RWPE1 (cell line): ENCODE data around the gene BOC.

Experiments
- CTCF ChIA-PET: fragments of 350-600 bp; sonication (Branson Sonifier 250); formaldehyde crosslinking; extraction: SDS; loops from one replicate; lab custom pipeline; 2021; lab: Yijun Ruan, JAX
- POLR2A ChIA-PET: fragments of 400-600 bp; formaldehyde crosslinking; extraction: SDS; loops from one replicate; lab custom pipeline; 2020; ENCODE audit warnings: antibody characterized with exemption; ENCODE audit not compliant: low non-redundant PET; lab: Yijun Ruan, JAX
- DNase-seq: peaks from one replicate; pipeline ENCODE4 v3.0.0; 2012; ENCODE audit warnings: low spot score
- H3K27ac ChIP-seq: fragments of 450-650 bp; 2 replicates; pipeline ENCODE4 v1.5.1; 2017
- TF ChIP-seq, protein P1 (sequence below): fragments of 450-650 bp; conservative IDR thresholded peaks from 2 replicates; pipeline ENCODE4 v1.5.1; 2017; ENCODE audit warnings: low read depth, mild to moderate bottlenecking

The BOC gene, protein sequence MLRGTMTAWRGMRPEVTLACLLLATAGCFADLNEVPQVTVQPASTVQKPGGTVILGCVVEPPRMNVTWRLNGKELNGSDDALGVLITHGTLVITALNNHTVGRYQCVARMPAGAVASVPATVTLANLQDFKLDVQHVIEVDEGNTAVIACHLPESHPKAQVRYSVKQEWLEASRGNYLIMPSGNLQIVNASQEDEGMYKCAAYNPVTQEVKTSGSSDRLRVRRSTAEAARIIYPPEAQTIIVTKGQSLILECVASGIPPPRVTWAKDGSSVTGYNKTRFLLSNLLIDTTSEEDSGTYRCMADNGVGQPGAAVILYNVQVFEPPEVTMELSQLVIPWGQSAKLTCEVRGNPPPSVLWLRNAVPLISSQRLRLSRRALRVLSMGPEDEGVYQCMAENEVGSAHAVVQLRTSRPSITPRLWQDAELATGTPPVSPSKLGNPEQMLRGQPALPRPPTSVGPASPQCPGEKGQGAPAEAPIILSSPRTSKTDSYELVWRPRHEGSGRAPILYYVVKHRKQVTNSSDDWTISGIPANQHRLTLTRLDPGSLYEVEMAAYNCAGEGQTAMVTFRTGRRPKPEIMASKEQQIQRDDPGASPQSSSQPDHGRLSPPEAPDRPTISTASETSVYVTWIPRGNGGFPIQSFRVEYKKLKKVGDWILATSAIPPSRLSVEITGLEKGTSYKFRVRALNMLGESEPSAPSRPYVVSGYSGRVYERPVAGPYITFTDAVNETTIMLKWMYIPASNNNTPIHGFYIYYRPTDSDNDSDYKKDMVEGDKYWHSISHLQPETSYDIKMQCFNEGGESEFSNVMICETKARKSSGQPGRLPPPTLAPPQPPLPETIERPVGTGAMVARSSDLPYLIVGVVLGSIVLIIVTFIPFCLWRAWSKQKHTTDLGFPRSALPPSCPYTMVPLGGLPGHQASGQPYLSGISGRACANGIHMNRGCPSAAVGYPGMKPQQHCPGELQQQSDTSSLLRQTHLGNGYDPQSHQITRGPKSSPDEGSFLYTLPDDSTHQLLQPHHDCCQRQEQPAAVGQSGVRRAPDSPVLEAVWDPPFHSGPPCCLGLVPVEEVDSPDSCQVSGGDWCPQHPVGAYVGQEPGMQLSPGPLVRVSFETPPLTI

DNA sequence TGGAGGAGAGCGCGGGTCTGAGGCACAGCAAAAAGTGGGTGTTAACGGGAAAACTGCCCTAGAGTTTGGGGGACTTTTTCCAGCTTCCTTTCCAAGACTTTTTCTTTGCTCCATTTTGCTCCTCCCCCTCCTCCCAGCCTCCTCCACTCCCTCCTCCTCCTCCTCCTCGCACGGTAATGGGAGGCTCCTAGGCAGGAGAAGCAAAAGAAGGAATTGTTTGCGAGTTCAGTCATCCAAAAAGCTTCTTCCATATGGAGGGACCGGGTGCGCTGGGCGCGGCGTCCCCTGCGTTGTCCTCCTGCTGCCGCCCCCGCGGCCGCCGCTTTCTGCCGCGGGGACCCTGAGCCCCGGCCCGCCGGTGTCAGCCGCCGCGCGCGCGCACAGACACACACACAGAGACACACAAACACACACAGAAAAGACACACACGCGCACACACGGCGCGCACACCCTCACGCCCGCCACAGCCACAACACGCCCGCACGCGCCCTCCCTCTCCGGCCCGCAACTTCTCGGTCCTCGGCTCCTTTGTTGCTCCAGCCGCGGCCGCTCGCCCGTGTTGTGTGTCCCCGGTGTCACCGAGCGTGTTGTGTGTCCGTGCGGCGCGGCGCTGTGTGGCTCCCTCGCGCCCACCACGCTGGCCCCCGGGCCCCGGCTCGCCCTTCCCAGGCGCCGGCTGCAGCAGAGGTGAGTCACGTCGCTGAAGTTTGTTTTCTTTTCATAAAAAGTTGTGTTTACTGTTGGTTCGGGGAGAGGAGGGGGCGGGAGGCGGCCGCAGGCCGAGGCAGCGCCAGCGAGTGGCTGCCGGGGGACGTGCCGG lies at the start of gene BOC:
Gene BOC, plus strand, starts transcription at position 228 of the 820 bp plus-strand sequence. CDS start 38,246 bp downstream, outside the sequence.
- no peak within 1 kb of the TSS for H3K27ac ChIP-seq
- peak; percentile 31 for DNase-seq
- CTCF ChIA-PET, result interaction anchor here (0.6 to 1.1 kb wide), 2 partner anchors 15 to 79 kb away, joined by 3 to 4 read pairs; no protein-coding TSS in a partner anchor
- POLR2A ChIA-PET, result no interaction called here
- TF ChIP-seq, protein P1, sequence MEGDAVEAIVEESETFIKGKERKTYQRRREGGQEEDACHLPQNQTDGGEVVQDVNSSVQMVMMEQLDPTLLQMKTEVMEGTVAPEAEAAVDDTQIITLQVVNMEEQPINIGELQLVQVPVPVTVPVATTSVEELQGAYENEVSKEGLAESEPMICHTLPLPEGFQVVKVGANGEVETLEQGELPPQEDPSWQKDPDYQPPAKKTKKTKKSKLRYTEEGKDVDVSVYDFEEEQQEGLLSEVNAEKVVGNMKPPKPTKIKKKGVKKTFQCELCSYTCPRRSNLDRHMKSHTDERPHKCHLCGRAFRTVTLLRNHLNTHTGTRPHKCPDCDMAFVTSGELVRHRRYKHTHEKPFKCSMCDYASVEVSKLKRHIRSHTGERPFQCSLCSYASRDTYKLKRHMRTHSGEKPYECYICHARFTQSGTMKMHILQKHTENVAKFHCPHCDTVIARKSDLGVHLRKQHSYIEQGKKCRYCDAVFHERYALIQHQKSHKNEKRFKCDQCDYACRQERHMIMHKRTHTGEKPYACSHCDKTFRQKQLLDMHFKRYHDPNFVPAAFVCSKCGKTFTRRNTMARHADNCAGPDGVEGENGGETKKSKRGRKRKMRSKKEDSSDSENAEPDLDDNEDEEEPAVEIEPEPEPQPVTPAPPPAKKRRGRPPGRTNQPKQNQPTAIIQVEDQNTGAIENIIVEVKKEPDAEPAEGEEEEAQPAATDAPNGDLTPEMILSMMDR, result no peak

DNA sequence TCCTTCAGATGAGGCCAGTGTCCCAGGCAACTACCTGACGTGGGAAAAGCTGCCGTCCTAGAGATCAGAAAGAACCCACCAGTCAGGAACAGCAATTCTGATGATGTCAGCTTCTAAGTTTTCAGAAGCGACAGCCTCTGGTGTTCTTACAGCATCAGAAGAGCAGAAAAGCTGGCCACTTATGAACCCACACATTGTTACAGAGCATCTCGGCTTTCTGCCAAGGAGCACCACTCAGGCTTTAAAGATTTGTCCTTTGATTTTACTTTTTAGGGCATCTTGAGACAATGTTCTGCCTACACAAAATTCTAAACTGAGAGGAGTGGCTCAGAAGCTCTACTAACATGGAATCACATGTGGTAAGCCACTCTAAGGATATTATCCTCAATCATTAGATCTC lies 49.7 kb upstream of the BOC start:
- CTCF ChIA-PET, result no interaction called here
- POLR2A ChIA-PET, result no interaction called here
- TF ChIP-seq, protein P1, result no peak
- no peak overlapping the region for H3K27ac ChIP-seq
- DNase-seq, result no peak

DNA sequence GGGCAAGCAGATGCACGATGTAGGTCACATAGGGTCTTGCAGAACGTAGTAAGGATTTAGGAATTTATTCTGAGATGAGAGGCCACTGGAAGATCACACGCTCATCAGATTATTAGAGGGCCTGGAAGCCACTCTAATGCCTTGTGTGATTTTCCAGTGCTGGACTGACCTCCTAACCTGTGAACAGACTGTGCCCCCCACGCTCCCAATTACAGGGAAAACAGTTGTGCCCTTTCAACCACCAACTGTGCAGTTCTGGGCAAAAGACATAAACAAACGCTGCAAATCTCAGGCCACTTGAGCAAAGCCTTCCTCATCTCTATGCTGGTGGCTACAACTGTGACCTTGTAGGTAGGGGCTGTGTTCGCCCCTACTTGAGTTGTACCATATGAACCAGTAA lies 48.2 kb upstream of the BOC start:
- ChIA-PET CTCF (no interaction called here), POLR2A (no interaction called here)
- no peak overlapping the region for H3K27ac ChIP-seq
- DNase-seq, result no peak
- TF ChIP-seq, protein P1, result no peak

DNA sequence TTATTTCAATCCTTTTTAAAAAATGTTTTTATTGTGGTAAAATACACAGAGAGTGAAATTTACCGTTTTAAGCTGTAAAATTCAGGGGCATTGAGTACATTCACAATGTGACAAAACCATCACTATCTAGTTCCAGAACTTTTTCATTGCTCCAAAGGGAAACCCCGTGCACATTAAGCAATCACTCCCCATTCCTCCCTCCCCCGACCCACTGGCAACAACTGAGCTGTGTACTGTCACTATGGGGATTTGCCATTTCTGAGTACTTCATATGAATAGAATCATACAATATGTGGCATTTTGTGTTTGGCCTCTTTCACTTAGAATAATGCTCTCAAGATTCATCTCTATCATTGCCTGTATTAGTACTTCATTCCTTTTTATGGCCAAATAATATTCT lies 45.5 kb upstream of the BOC start:
- POLR2A ChIA-PET, result no interaction called here

DNA sequence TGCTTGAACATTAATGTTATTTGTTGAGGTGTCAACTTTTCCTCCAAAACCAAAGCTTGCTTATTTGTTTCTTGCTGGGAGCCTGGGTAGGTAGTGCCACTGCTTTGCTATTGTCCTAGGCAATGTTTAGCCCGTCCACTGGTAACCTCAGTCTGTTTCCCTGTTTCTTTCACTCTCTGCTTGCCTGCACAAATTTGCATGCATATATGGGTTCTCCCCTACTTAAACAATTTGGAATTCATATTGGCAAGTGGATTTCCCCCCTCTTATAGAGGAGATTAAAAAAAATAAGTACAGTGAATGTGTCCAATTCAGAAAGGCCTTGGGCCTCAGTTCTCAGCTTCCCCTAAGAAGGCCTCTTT lies 45.0 kb upstream of the BOC start:
- TF ChIP-seq, protein P1, result no peak
- POLR2A ChIA-PET, result no interaction called here
- no peak overlapping the region for H3K27ac ChIP-seq
- no peak for DNase-seq
- CTCF ChIA-PET, result interaction anchor here (0.6 kb wide), 1 partner anchor 1682 kb away, joined by 4 read pairs; no protein-coding TSS in a partner anchor

More for the DNA sequence above, 45.5 kb upstream of the BOC start:
- DNase-seq, result no peak
- TF ChIP-seq, protein P1, result no peak
- no peak overlapping the region for H3K27ac ChIP-seq
- CTCF ChIA-PET, result interaction anchor here (0.5 to 0.6 kb wide), 2 partner anchors 100 to 1681 kb away, joined by 3 to 4 read pairs; no protein-coding TSS in a partner anchor
